HG02763 (cell line): ENCODE measurements around the gene KIF26A.

Experiments used
- ATAC-seq: cut with Tn5 transposase; IDR thresholded peaks from one replicate; pipeline ENCODE4 v1.9.1; 2021; ENCODE audit warnings: mild to moderate bottlenecking, moderate library complexity; ENCODE audit not compliant: unreplicated experiment

KIF26A gene

GRCh38 chr14:104112113-104112505 is 26.3 kb upstream of the KIF26A start:
- no peak for ATAC-seq

- ATAC-seq = no peak
Measured at GRCh38 chr14:104112609-104113571, 25.5 kb upstream of the KIF26A start.

- ATAC-seq = no peak
Measured at GRCh38 chr14:104113631-104114420, 24.6 kb upstream of the KIF26A start.

GRCh38 chr14:104114421-104115130 is 23.8 kb upstream of the KIF26A start:
- no peak for ATAC-seq

- no peak for ATAC-seq
Measured at GRCh38 chr14:104115131-104115600, 23.2 kb upstream of the KIF26A start.

GRCh38 chr14:104115691-104116287 is 22.6 kb upstream of the KIF26A start:
- ATAC-seq = no peak

GRCh38 chr14:104116288-104116755 is 22.1 kb upstream of the KIF26A start:
- no peak for ATAC-seq

- no peak for ATAC-seq
Measured at GRCh38 chr14:104116756-104117340, 21.5 kb upstream of the KIF26A start.

GRCh38 chr14:104117341-104118005 is 20.9 kb upstream of the KIF26A start:
- ATAC-seq = no peak

- no peak for ATAC-seq
Measured at GRCh38 chr14:104118006-104118844, 20.2 kb upstream of the KIF26A start.

GRCh38 chr14:104119119-104119487 is 19.3 kb upstream of the KIF26A start:
- no peak for ATAC-seq

GRCh38 chr14:104119488-104120251 is 18.7 kb upstream of the KIF26A start:
- no peak for ATAC-seq

- no peak for ATAC-seq
Measured at GRCh38 chr14:104120281-104120741, 18.1 kb upstream of the KIF26A start.

- ATAC-seq = no peak
Measured at GRCh38 chr14:104121142-104121541, 17.2 kb upstream of the KIF26A start.

GRCh38 chr14:104123879-104124278 is 14.5 kb upstream of the KIF26A start:
- ATAC-seq = no peak

GRCh38 chr14:104125011-104125410 is 13.4 kb upstream of the KIF26A start:
- ATAC-seq = no peak

GRCh38 chr14:104126753-104127152 is 11.6 kb upstream of the KIF26A start:
- no peak for ATAC-seq

- ATAC-seq = no peak
Measured at GRCh38 chr14:104128981-104129380, 9.4 kb upstream of the KIF26A start.
